ENCODE data around the gene PRSS56.
"Not testable (repeated sequence)": the region's sequence is repeated elsewhere in the genome, so short reads cannot be mapped to it uniquely, and the experiment has no call there.

The PRSS56 gene

DNA sequence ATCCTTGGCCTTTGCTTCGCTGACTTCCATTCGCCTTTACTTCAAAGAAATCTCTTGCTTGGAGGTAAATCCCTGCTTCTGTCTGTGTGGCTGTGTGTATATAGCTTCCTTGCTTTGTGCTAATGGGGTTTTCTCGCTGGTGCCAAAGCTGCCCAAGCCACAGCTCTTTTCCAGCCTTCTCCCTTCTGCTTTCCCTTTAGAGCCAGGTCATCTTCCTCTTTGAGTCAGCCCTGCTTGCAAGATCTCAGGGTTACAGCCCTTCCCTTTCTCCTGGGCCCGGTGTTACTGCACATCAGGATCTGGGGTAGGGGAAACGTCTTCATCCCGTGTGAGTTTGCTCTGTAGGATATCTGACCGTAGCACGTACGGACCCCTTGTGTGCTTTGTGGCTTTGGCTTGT, 49.4 kb downstream of the PRSS56 start:
- DNase-seq, result no peak
- Mint-ChIP-seq H3K9me3 (no peaks in the 10 kb centered on the region), H3K4me3 (no peak overlapping the region), H3K27me3 (ENCODE audit: low read depth, poor library complexity) (no peaks in the 10 kb centered on the region), H3K36me3 (ENCODE audit: low read depth) (peaks cover 83% of the 10 kb centered on the region), H3K4me1 (peaks cover 11% of the 10 kb centered on the region), H3K27ac (no peak overlapping the region)
- TF ChIP-seq, protein P1, sequence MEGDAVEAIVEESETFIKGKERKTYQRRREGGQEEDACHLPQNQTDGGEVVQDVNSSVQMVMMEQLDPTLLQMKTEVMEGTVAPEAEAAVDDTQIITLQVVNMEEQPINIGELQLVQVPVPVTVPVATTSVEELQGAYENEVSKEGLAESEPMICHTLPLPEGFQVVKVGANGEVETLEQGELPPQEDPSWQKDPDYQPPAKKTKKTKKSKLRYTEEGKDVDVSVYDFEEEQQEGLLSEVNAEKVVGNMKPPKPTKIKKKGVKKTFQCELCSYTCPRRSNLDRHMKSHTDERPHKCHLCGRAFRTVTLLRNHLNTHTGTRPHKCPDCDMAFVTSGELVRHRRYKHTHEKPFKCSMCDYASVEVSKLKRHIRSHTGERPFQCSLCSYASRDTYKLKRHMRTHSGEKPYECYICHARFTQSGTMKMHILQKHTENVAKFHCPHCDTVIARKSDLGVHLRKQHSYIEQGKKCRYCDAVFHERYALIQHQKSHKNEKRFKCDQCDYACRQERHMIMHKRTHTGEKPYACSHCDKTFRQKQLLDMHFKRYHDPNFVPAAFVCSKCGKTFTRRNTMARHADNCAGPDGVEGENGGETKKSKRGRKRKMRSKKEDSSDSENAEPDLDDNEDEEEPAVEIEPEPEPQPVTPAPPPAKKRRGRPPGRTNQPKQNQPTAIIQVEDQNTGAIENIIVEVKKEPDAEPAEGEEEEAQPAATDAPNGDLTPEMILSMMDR (IDR thresholded peaks at IDR 0.05), result no peak

DNA sequence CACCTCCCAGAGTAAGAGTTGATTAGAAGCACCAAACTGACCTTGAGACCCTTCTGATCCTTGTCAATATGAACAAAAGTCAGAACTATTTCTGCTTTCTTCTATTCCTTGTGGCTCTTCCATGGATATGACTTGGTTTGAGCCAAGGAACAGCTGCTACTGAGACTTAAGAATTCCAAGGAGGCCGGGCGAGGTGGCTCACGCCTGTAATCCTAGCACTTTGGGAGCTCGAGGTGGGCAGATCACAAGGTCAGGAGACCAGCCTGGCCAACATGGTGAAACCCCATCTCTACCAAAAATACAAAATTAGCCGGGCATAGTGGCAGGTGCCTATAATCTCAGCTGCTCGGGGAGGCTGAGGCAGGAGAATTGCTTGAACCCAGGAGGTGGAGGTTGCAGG, 50.3 kb downstream of the PRSS56 start:
- not testable (repeated sequence) for H3K27ac Mint-ChIP-seq; H3K27me3 Mint-ChIP-seq (ENCODE audit: low read depth, poor library complexity); DNase-seq; H3K4me3 Mint-ChIP-seq; H3K9me3 Mint-ChIP-seq
- Mint-ChIP-seq H3K4me1 (peaks cover 11% of the 10 kb centered on the region), H3K36me3 (ENCODE audit: low read depth) (peaks cover 83% of the 10 kb centered on the region)

DNA sequence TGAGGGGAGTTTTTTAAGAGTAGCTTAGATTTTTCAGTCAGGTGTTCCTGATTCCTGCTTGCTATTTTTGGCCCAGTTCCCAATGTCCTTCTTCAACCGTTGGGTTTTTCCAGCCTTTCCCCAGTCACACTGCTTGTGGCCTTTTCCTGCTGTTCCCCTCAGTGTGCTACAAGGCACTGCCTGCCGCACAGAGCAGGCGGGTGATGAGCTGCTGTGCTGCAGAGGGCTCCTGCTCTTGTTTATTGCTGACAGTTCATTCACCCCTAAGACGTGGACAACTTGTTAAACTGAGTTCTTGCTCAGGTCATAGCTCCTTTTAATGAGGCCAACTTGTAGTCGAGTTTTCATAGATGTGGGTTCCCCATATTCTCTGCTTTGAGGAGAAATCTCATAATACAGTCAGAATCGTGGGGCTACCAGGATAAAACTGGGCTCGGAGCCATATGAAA, 50.9 kb downstream of the PRSS56 start:
- no peak for DNase-seq
- Mint-ChIP-seq H3K4me1 (peaks cover 11% of the 10 kb centered on the region), H3K36me3 (ENCODE audit: low read depth) (peaks cover 82% of the 10 kb centered on the region), H3K27me3 (ENCODE audit: low read depth, poor library complexity) (no peaks in the 10 kb centered on the region), H3K4me3 (no peak overlapping the region), H3K9me3 (no peaks in the 10 kb centered on the region), H3K27ac (no peak overlapping the region)
- TF ChIP-seq, protein P1 (IDR thresholded peaks at IDR 0.05), result no peak

DNA sequence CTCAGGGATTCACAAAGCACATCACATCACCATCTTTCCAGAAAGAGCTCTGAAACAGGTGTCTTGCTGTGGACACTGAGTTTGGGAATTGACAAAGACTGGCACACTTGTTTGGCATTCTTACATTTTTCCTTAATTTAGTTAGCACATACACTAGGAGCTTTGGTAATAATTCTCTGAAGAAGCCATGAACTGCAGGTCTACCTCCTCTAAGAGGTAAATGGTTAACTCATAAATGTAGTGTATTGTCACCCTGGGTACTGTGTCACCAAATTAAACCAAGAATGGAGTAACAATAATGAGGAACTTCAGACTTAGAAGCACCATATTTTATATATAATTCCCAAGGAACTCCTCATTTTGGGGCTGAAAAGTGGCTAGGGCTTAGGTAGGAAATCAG, 52.9 kb downstream of the PRSS56 start:
- TF ChIP-seq, protein P1 (IDR thresholded peaks at IDR 0.05), result no peak
- Mint-ChIP-seq H3K27ac (no peak overlapping the region), H3K4me3 (no peak overlapping the region), H3K4me1 (peaks cover 11% of the 10 kb centered on the region), H3K36me3 (ENCODE audit: low read depth) (peaks cover 80% of the 10 kb centered on the region), H3K9me3 (no peaks in the 10 kb centered on the region), H3K27me3 (ENCODE audit: low read depth, poor library complexity) (no peaks in the 10 kb centered on the region)
- no peak for DNase-seq

DNA sequence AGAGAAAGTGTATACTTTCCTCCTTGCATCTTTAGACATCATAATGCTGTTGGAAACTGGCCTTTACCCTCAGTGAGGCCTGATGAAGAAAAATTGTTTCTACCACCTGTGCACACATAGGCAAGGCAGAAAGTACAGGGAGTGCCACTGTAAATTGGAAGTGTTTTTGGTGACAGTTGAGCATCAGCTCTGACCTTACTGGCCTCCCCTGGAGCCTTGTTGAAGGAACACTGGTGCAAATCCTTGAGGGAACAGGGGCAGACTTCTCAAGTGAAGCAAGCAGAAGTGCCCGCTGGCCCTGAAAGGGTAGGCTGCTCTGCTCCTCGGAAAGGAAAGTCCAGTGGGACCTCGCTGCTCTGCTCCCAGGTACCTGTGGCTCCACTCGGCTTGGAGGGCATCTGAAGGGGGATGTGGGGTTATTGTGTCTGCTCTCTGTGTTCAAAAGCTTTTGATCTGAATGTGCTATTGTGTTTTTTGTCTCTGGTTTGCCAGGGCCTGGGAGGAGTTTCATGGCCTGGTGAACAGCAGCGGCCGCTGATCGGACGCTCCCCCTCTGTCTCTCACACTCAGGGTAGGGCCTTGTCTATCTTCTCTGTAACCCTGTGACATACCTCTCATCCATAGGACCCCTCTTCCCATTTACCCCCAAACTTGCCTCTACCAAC, 53.7 kb downstream of the PRSS56 start:
- peaks cover 11% of the 10 kb centered on the region for H3K4me1 Mint-ChIP-seq
- no peak overlapping the region for H3K4me3 Mint-ChIP-seq
- peaks cover 80% of the 10 kb centered on the region for H3K36me3 Mint-ChIP-seq (ENCODE audit: low read depth)
- H3K27me3 Mint-ChIP-seq (ENCODE audit: low read depth, poor library complexity), result no peaks in the 10 kb centered on the region
- DNase-seq, result no peak
- peak overlapping the region; percentile 71 for H3K27ac Mint-ChIP-seq
- TF ChIP-seq, protein P1 (IDR thresholded peaks at IDR 0.05), result no peak
- no peaks in the 10 kb centered on the region for H3K9me3 Mint-ChIP-seq

DNA sequence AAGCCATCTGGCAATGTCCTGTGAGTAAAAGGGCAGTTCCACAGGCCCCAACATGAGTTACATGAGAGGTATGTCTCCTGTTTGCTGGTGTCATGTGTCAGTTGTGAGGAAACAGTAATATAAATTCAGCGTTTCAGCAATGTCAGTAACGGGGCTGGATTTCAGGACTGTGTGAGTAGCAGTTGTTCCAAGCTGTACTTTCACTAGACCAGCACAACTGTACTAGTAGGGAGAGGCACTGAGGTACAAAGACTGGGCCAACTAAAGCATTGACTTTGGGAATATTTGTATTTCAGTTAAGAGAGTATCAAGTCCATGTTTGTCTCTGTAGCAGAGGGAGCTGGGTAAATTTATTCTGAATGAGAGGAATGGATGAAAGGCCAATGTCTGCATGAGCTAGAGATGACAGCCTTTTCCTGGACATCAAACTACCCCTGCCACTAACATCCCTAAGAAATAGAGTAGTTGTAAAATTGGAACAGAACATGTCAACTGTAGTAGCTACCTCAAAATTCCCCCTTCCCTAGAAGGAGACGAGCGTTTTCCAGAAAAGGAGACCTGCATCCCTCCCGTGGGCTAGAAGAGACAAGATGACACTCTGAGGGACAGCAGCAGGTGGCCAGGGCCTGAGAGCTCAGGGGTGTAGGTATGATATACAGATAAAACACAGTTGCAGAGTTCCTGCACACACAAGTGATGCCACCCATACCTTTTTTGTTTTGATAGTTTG, 54.7 kb downstream of the PRSS56 start:
- H3K9me3 Mint-ChIP-seq, result no peaks in the 10 kb centered on the region
- TF ChIP-seq, protein P1 (IDR thresholded peaks at IDR 0.05), result no peak
- H3K4me3 Mint-ChIP-seq, result no peak overlapping the region
- peaks cover 73% of the 10 kb centered on the region for H3K36me3 Mint-ChIP-seq (ENCODE audit: low read depth)
- H3K27me3 Mint-ChIP-seq (ENCODE audit: low read depth, poor library complexity), result no peaks in the 10 kb centered on the region
- no peak for DNase-seq
- H3K27ac Mint-ChIP-seq, result peak overlapping the region; percentile 71
- H3K4me1 Mint-ChIP-seq, result peaks cover 11% of the 10 kb centered on the region

Data from nephron progenitor cell (in vitro differentiated cells).